Stimulated activated naive CD4-positive, alpha-beta T cell treated with Interleukin-2 at 50 U/mL for 16 hours (primary cell): ENCODE data around the gene EIF2AK2.

Source experiments
- DNase-seq: peaks from one replicate; lab custom pipeline; 2025; lab: John Stamatoyannopoulos, UW

EIF2AK2 gene

DNA sequence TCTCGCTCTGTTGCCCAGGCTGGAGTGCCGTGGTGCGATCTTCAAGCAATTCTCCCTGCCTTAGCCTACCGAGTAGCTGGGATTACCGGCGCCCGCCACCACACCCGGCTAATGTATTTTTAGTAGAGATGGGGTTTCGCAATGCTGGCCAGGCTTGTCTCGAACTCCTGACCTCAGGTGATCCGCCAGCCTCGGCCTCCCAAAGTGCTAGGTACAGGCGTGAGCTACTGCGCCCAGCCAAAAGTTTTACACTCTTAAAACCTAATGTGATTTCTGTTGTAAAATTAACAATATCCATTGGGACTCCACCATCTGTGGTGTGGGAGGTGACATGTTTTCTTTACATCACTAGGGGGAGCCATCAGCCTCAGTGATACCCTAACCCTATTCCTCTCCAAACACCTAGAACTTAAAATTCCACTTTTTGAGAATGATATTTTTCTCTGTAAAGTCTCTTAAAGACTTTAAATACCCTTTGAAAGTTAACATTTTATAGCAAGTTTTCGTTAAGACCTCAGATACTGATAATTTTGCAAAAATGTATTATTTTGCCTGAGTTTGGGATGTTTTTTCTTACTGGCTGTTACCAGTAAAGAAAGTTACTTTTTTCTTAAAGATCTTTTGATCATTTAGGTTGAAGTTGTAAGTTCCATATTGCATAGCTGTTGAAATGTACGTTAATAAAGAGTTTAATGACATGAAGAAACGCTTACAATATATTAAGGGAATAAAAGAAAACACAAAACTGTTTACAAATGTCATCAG, 11.6 kb upstream of the EIF2AK2 start:
- DNase-seq = peak; percentile 3

GRCh38 chr2:37167636-37168180, 10.9 kb upstream of the EIF2AK2 start:
- DNase-seq = no peak

DNA sequence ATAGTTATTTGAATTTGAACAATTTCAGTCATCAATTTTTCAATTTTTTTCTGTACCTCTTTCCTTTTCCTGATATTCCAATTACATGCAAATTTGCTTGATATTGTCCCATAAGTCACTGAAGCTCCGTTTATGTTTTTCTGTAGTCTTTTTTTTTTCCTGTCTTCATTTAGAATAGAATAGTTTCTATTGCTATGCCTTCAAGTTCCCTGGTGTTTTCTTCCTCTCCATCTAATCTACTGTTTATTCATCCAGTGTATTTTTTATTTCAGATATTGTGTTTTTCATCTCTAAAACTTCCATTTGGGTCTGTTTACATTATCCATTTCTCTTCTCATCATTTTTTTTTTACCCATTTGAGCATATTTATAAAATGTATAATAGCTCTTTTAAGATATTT, 8.0 kb upstream of the EIF2AK2 start:
- no peak for DNase-seq

- peak; percentile 20 for DNase-seq
Measured at GRCh38 chr2:37156071-37156856, 516 bp downstream of the EIF2AK2 start.

DNA sequence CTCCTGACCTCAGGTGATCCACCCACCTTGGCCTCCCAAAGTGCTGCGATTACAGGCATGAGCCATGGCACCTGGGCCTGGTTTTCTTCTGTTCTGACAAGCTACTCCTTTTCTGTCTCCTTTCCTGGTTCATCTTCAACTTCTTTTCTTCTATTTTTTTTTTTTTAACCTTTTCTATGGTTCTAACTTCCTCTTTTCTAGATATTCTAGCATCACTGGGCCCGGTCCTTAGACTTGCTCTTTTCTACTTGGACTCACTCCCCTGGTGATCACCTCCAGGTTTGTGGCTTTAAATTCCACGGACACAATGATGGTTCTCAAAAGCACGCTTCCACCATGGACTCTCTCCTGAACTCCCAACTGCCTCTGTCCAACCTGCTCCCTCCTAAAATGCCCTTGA, 2.0 kb downstream of the EIF2AK2 start:
- DNase-seq = no peak

DNA sequence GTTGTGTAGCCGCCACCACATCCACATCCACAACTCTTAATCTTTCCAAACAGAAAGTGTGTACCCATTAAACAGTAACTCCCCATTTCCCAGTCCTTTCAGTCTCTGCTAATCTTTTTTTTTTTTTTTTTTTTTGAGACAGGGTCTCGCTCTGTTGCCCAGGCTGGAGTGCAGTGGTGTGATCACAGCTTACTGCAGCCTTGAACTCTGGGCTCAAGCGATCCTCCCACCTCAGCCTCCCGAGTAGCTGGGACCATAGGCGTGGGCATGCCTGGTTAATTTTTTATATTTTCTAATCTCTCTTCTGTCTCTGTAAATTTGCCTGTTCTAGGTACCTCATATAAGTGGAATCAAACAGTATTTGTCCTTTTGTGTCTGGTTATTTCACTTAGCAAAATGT, 3.6 kb downstream of the EIF2AK2 start:
- no peak for DNase-seq

GRCh38 chr2:37149626-37150322, 7.0 kb downstream of the EIF2AK2 start:
- DNase-seq = no peak

GRCh38 chr2:37148325-37148724, 8.5 kb downstream of the EIF2AK2 start:
- no peak for DNase-seq

- no peak for DNase-seq
Measured at GRCh38 chr2:37146062-37146461, 10.7 kb downstream of the EIF2AK2 start.

DNA sequence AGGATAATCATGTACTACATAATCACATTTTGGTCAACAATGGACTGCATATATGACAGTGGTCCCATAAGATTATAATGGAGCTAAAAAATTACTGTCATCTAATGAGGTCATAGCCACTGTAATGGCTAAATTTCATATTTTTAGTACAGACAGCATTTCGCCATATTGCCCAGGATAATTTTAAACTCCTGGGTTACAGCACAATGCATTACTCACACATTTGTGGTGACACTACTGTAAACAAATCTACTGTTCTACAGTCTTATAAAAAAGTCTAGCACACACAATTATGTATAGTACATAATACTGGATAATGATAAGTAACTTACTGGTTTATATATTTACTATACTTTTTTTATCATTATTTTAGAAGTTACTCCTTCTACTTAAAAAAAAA, 12.8 kb downstream of the EIF2AK2 start:
- no peak for DNase-seq

- no peak for DNase-seq
Measured at GRCh38 chr2:37142546-37142945, 14.2 kb downstream of the EIF2AK2 start.

DNA sequence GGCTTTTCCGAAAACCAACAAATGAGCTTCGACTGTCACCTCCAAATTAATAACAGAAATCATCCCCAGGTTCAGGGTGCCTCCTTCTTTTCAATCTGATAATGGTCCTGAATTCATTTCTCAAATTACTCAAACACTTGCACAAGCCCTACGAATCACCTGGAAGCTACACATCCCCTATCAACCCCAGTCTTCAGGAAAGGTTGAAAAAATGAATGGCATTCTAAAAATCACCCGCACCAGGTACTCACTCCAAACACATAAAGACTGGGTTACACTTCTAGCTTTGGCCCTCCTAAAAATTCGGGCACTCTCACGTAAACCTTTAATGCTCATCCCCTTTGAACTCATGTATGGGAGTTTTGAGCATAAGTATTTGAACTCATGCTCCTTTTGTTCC, 23.9 kb downstream of the EIF2AK2 start:
- DNase-seq = no peak

- no peak for DNase-seq
Measured at GRCh38 chr2:37125416-37125815, 31.4 kb downstream of the EIF2AK2 start.

DNA sequence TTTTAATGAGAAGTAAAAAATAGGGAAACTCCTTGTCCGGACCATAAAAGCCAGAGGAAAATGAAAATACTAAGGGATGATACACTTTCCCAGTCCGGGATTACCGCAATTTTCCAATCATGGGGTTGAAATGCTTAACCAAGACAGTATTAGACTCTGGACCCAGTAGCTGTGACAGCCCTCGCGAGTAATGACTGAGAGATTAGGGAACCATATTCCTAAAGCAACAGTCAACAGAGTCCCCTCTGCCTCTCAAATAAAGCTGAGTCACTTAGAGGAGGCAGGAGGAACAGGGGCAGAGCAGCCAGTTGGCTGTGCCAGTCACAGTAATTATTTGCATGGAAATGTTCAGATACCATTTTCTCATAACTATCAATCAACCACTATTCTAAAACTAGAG, 37.6 kb downstream of the EIF2AK2 start:
- DNase-seq = no peak

DNA sequence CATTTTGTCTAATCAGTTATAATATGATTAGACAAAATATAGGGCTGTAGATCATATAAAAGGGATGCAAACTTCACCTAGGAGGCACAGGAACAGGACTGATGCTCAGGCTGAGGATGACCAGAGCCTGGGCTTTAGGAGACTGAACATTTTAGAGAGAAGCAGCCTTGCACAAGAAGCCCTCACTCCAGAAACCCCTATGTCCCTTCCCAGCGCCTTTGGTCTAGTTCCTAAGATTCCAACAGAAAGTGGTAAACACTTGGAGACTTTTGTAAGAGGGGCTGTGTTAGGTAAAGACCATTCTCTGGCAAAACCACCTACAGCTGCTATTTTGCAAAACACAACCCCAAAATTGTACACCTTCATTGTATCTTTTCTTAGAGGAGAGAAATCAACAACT, 39.2 kb downstream of the EIF2AK2 start:
- DNase-seq = no peak

DNA sequence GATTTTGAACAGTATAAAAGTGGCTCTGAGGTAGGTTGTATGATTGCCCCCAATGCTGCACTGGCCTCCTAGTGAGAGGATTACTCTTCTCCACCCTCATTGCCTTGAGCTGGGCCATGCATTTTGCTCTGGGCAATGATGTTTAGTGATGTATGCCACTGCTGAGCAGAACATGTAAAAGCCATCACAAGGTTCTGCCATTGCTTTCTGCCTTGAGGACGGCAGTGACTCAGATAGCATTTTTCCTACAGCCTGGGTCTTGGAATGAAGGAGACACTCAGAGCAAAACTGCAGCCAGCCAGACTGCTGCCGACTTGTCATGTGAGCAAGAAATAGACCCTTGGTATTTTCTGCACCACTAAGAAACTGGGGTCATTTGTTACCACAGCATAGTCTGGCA, 44.8 kb downstream of the EIF2AK2 start:
- DNase-seq = no peak

DNA sequence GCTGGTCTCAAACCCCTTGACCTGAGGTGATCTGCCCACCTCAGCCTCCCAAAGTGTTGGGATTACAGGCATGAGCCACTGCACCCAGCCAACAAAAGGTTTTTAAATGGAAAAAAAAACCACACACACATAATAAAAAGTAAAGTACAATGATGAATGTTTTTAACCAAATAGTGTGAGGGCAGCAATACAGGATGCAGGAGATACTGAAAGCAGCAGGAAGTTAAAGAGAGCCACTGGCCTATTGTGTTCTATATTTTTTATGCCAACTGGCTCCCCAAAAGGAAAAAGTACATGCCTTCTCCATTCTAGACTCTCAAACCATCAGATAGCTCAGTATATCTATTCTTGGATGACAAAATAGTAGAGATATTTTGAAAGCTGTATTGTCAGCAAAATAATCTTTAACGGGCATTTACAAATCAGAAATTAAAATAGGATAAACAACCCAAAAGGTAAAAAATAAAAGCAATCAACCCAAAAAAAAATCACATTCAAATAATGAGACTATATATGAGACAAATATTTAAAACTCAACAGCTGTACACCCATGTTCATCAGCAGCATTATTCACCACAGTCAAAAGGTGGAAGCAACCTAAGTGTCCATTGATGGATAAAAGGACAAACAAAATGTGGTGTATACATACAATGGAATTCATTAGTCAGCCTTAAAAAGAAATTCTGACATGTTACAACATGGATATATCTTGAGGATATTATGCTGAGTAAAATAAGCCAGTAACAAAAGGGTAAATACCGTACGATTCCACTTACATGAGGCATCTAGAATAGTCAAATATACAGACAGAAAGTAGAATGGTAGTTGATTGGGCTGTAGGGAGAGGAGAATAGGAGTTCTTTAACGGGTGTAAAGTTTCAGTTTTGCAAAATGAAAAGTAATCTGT, 46.2 kb downstream of the EIF2AK2 start:
- no peak for DNase-seq

DNA sequence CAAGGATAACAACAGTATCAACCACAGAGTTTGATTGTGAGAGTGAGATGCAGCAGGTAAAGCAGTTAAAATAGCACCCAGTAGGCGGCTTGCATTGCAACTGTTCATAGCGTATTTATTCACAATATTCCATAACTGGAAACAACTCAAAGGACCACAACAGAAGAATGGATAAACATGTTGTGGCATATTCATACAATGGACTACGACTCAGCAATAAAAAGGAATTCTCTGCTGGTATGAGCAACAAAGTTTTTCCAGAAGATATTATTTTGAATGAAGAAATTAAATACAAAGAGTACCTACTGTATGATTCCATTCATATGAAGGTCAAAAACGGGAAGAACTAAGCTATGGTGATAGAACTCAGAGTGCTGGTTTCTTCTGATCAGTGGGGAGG, 47.3 kb downstream of the EIF2AK2 start:
- DNase-seq = no peak

GRCh38 chr2:37105150-37105549, 51.6 kb downstream of the EIF2AK2 start:
- DNase-seq = no peak

- no peak for DNase-seq
Measured at GRCh38 chr2:37104178-37104577, 52.6 kb downstream of the EIF2AK2 start.

- DNase-seq = no peak
Measured at GRCh38 chr2:37102588-37102987, 54.2 kb downstream of the EIF2AK2 start.

DNA sequence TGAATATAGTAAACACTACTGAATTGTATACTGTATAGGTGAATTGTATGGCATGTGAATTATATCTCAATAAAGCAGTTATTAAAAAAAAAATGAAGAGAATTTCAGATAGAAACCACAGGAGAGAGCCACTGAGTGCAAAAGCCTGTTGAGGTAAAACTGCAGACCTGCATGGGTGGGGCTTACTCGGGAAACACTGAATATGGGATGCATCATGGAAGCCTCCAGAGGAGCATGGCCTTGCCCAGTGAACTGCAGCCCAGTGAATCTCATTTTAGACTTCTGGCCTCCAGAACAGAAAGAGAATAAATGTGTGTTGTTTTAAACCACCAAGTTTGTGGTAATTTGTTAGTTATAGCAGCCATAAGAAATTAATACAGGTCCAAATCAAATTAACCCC, 56.7 kb downstream of the EIF2AK2 start:
- no peak for DNase-seq
